ENCODE measurements around the gene PTRH2. TPM values are rescaled to one million over a fixed set of nuclear protein-coding genes. Genes with fewer than 3 reads are reported as not detected.

Gene PTRH2
- total RNA-seq, 4 donors from 2014 or later: 9.6 to 27.4 (median 21.7) TPM

DNA sequence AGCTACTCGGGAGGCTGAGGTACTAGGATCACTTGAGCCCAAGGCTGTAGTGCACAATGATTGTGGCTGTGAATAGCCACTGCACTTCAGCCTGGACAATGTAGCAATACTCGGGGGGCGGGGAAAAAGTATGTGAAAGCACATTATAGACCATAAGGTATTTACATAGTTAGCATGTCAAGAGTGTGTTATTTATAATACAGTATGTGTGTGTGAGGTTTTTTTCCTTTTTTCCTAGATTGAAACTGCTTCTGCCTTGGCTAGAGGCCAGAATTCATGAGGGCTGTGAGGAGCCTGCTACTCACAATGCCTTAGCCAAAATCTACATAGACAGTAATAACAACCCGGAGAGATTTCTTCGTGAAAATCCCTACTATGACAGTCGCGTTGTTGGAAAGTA, 30.5 kb downstream of the PTRH2 start:
- no peak overlapping the region for H3K4me3 ChIP-seq (replicated peaks in 1 of 3)
- TF ChIP-seq POLR2A (IDR thresholded peaks at IDR 0.05): no peak
- TF ChIP-seq, protein P1, sequence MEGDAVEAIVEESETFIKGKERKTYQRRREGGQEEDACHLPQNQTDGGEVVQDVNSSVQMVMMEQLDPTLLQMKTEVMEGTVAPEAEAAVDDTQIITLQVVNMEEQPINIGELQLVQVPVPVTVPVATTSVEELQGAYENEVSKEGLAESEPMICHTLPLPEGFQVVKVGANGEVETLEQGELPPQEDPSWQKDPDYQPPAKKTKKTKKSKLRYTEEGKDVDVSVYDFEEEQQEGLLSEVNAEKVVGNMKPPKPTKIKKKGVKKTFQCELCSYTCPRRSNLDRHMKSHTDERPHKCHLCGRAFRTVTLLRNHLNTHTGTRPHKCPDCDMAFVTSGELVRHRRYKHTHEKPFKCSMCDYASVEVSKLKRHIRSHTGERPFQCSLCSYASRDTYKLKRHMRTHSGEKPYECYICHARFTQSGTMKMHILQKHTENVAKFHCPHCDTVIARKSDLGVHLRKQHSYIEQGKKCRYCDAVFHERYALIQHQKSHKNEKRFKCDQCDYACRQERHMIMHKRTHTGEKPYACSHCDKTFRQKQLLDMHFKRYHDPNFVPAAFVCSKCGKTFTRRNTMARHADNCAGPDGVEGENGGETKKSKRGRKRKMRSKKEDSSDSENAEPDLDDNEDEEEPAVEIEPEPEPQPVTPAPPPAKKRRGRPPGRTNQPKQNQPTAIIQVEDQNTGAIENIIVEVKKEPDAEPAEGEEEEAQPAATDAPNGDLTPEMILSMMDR (IDR thresholded peaks at IDR 0.05): no peak
- H3K27me3 ChIP-seq: no peaks in the 10 kb centered on the region
- H3K4me1 ChIP-seq: peaks cover 0 to 15% of the 10 kb centered on the region in 2 donors
- intact Hi-C loops (cut with DNase I): no loop called here
- peaks cover 57 to 72% of the 10 kb centered on the region in 2 donors for H3K36me3 ChIP-seq
- peak; percentile 23 to 36 for DNase-seq
- WGBS, 2 donors: 59 to 70% methylated on average over 7 of the region's 7 CpGs
- H3K27ac ChIP-seq: peak overlapping the region in 2 of 3 donors; percentile 8 to 40
- no peaks in the 10 kb centered on the region for H3K9me3 ChIP-seq

GRCh38 chr17:59675231-59675630, 32.0 kb downstream of the PTRH2 start:
- Histone ChIP-seq H3K36me3 (peaks cover 42 to 57% of the 10 kb centered on the region in 2 donors), H3K4me1 (peaks cover 0 to 25% of the 10 kb centered on the region in 2 donors), H3K27ac (peak overlapping the region in 1 of 3 donors; percentile 30), H3K27me3 (no peaks in the 10 kb centered on the region), H3K4me3 (replicated peaks in 1 of 3) (no peak overlapping the region), H3K9me3 (no peaks in the 10 kb centered on the region)
- DNase-seq: no peak
- no peak for TF ChIP-seq POLR2A (IDR thresholded peaks at IDR 0.05)
- TF ChIP-seq, protein P1 (IDR thresholded peaks at IDR 0.05): no peak
- WGBS, 2 donors: 75 to 82% methylated on average over 1 of the region's 1 CpG
- intact Hi-C loops (cut with DNase I): no loop called here

GRCh38 chr17:59671386-59671785, 35.8 kb downstream of the PTRH2 start:
- 93 to 95% methylated on average over 1 of the region's 1 CpG for WGBS, 2 donors
- Histone ChIP-seq H3K4me3 (replicated peaks in 1 of 3) (no peak overlapping the region), H3K27me3 (no peaks in the 10 kb centered on the region), H3K36me3 (peaks cover 17 to 37% of the 10 kb centered on the region in 2 donors), H3K9me3 (no peaks in the 10 kb centered on the region), H3K4me1 (peaks cover 26 to 49% of the 10 kb centered on the region in 2 donors), H3K27ac (peak overlapping the region in 1 of 3 donors; percentile 79)
- intact Hi-C loops (cut with DNase I): no loop called here
- TF ChIP-seq POLR2A (IDR thresholded peaks at IDR 0.05): no peak
- TF ChIP-seq, protein P1 (IDR thresholded peaks at IDR 0.05): no peak
- no peak for DNase-seq

DNA sequence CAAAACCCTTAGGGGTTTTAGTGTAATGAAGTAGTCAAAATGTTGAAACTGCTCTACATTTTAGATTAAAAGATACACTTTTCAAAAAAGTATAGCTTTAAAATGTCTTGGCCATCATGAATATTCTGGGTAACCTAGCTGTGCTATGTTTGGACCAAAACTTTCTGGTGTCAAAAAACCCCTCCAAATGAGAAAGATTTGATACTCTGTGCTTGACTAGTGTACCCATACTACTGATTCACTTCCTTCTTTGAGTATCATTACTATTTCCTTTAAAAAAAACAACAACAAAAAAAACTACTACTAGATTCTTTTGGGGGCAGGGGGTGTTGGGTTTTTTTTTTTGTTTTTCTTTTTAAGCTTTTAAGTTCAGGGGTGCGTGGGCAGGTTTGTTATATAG, 37.3 kb downstream of the PTRH2 start:
- peaks cover 19 to 39% of the 10 kb centered on the region in 2 donors for H3K36me3 ChIP-seq
- peaks cover 33 to 57% of the 10 kb centered on the region in 2 donors for H3K4me1 ChIP-seq
- H3K27ac ChIP-seq: peak overlapping the region in 2 of 3 donors; percentile 79 to 82
- intact Hi-C loops (cut with DNase I): loop anchor here (10.0 kb wide), 1 partner anchor 55 kb away; the partner anchor contains the start of gene CLTC
- no peaks in the 10 kb centered on the region for H3K27me3 ChIP-seq
- H3K4me3 ChIP-seq (replicated peaks in 1 of 3): no peak overlapping the region
- TF ChIP-seq POLR2A (IDR thresholded peaks at IDR 0.05): no peak
- TF ChIP-seq, protein P1 (IDR thresholded peaks at IDR 0.05): no peak
- no peak for DNase-seq
- 95 to 98% methylated on average over 1 of the region's 1 CpG for WGBS, 2 donors
- H3K9me3 ChIP-seq: no peaks in the 10 kb centered on the region

DNA sequence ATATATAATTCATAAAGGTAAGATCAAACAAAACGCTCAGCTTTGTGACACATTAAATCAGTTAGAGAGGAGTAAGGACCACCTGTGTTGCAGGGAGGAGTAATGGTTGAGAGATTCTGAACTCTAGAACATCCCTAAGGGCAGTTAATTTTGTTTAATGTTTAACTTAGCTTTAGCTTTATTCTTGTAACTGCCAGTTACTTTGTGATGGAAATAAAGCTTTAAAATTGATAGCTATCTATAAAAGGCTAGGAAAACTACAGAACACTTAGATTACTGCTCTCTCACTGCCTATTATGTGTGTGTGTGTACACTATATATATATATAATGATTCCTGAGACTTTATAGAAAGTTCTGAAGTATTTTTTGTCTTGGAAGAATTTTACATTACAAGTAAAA, 37.8 kb downstream of the PTRH2 start:
- no peak for DNase-seq
- TF ChIP-seq POLR2A (IDR thresholded peaks at IDR 0.05): no peak
- TF ChIP-seq, protein P1 (IDR thresholded peaks at IDR 0.05): no peak
- H3K36me3 ChIP-seq: peaks cover 20 to 35% of the 10 kb centered on the region in 2 donors
- no peaks in the 10 kb centered on the region for H3K9me3 ChIP-seq
- no peaks in the 10 kb centered on the region for H3K27me3 ChIP-seq
- no peak overlapping the region for H3K4me3 ChIP-seq (replicated peaks in 1 of 3)
- WGBS, 2 donors: 59 to 80% methylated on average over 1 of the region's 1 CpG
- peaks cover 39 to 62% of the 10 kb centered on the region in 2 donors for H3K4me1 ChIP-seq
- intact Hi-C loops (cut with DNase I): loop anchor here (10.0 kb wide), 1 partner anchor 55 kb away; the partner anchor contains the start of gene CLTC
- H3K27ac ChIP-seq: peak overlapping the region; percentile 61 to 82 (median 79)
